PFSK-1 (cell line): ENCODE measurements around the gene RNF41.

Experiments used
- FOXP2 ChIP-seq: optimal IDR thresholded peaks from 2 replicates; pipeline ENCODE3; 2011; ENCODE audit warnings: borderline replicate concordance, control low read depth, inconsistent platforms; ENCODE audit not compliant: insufficient read depth; ENCODE audit errors: extremely low read length, extremely low read depth
- POLR2AphosphoS5 ChIP-seq: IDR thresholded peaks from 2 replicates; pipeline ENCODE4 v1.6.1; 2012; ENCODE audit warnings: low read depth, mild to moderate bottlenecking, control low read depth, low read length, moderate library complexity
- REST ChIP-seq, 2 experiments: IDR thresholded peaks; 2 replicates each; pipeline versions ENCODE4 v1.6.1 to v1.8.0; 2011 to 2012; ENCODE audit warnings: low read depth in 2 of 2, low read length in 2 of 2, control low read depth in 1 of 2, inconsistent platforms in 1 of 2, mild to moderate bottlenecking in 1 of 2, moderate library complexity in 1 of 2; ENCODE audit not compliant: insufficient read depth in 1 of 2
- SIN3A ChIP-seq: IDR thresholded peaks from 2 replicates; pipeline ENCODE4 v1.6.1; 2012; ENCODE audit warnings: mild to moderate bottlenecking, low read length, moderate library complexity, borderline replicate concordance; ENCODE audit not compliant: insufficient read depth
- TAF1 ChIP-seq: IDR thresholded peaks from 2 replicates; pipeline ENCODE4 v1.6.1; 2012; ENCODE audit warnings: low read length, control low read depth, borderline replicate concordance; ENCODE audit not compliant: insufficient read depth

The RNF41 gene

DNA sequence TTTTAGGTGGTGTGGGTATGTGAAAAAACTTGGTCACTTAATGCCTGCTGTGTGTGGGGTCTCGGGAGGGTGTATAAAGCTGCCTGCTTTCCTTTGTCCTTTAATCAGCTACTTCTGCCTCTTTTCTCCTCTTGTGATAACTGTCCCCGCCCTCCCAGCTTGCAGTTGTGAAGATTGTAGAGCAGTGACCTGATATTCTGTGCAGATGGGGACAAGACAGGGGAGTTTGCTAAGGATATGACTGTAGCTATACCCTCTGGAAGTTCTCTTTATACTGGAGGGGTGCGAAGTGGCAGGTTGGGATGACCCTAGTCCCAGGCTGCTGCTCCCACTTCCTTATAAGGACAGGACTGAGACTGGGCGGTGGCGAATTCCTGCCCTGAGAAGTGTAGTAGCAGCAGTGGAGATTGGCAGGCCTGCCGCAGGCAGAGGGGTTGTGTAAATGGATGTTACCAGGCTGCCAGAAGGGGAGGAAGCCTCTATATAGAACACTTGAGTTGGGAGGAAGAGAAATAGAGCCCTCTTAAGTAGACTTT is 62.7 kb downstream of the RNF41 start:
- no peak; the same call in 1 of the 2 replicates for TF ChIP-seq POLR2AphosphoS5
- TF ChIP-seq SIN3A, result no peak
- no peak for TF ChIP-seq REST (IDR thresholded peaks at IDR 0.05; ENCODE audit: insufficient read depth in 1 of 2, low read depth in 2 of 2, low read length in 2 of 2)

- TF ChIP-seq REST (IDR thresholded peaks at IDR 0.05; ENCODE audit: insufficient read depth in 1 of 2, low read depth in 2 of 2, low read length in 2 of 2), result peak in 1 of 2 experiments; percentile 56; a peak in 2 of 4 replicates
- peak; percentile 97 for TF ChIP-seq TAF1
- TF ChIP-seq POLR2AphosphoS5, result peak; percentile 100
- peak; percentile 73; the same call in 1 of the 2 replicates for TF ChIP-seq SIN3A
- no peak for TF ChIP-seq FOXP2
Observed at GRCh38 chr12:56158029-56158925, 63.4 kb downstream of the RNF41 start, which contains the start of gene MYL6. Gene MYL6, plus strand, starts transcription at chr12:56158359. Its CDS starts 43 bp downstream, at chr12:56158402.

GRCh38 chr12:56157201-56158028 is 64.3 kb downstream of the RNF41 start:
- TF ChIP-seq REST (IDR thresholded peaks at IDR 0.05; ENCODE audit: insufficient read depth in 1 of 2, low read depth in 2 of 2, low read length in 2 of 2) (0 out of 4 replicates have a peak, but pooled peaks of 1 of the 2 experiments have one; percentile 39), FOXP2 (no peak), POLR2AphosphoS5 (peak; percentile 70), TAF1 (peak; percentile 56; the same call in 1 of the 2 replicates)

- TF ChIP-seq POLR2AphosphoS5, result no peak
Observed at GRCh38 chr12:56155256-56155845, 66.4 kb downstream of the RNF41 start.

DNA sequence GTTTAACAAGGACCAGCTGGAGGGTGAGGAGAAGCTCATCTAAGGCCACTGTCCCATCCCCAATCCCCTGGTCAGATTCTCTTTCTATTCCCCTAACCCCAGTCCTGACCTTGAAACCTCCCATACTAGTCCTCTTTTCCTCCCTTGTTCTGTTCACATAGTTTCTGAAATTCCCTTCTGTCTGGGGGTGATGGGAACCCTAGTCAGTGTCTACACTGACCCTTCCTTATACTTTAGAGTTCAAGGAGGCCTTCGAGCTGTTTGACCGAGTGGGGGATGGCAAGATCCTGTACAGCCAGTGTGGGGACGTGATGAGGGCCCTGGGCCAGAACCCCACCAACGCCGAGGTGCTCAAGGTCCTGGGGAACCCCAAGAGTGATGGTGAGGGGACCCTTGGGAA is 66.9 kb downstream of the RNF41 start:
- no peak for TF ChIP-seq FOXP2
- no peak for TF ChIP-seq POLR2AphosphoS5
- TF ChIP-seq SIN3A, result no peak
- TF ChIP-seq REST (IDR thresholded peaks at IDR 0.05; ENCODE audit: insufficient read depth in 1 of 2, low read depth in 2 of 2, low read length in 2 of 2), result no peak
- TF ChIP-seq TAF1, result no peak
